Karpas-422 (cell line): ENCODE data around the gene F3. TPM values are rescaled to one million over a fixed set of nuclear protein-coding genes. Genes with fewer than 3 reads are reported as not detected.

Experiments
- DNase-seq: peaks from one replicate; pipeline ENCODE4 v3.0.0-alpha.2; 2015
- H2AFZ ChIP-seq: fragments of 200-600 bp; sonication (generic); 2 replicates; pipeline ENCODE4 v1.6.1; 2014; ENCODE audit warnings: antibody characterized with exemption, low read length, mixed read lengths
- H3K27ac ChIP-seq: fragments of 200-600 bp; sonication (generic); 2 replicates; pipeline ENCODE4 v1.5.1; 2014; ENCODE audit warnings: mild to moderate bottlenecking, low read length, moderate library complexity
- H3K27me3 ChIP-seq: fragments of 200-600 bp; sonication (generic); 2 replicates; pipeline ENCODE4 v1.6.1; 2014; ENCODE audit warnings: low read length, mixed read lengths
- H3K36me3 ChIP-seq: fragments of 200-600 bp; sonication (generic); 2 replicates; pipeline ENCODE4 v1.6.1; 2014; ENCODE audit warnings: low read length, mixed read lengths; ENCODE audit not compliant: insufficient read depth
- H3K4me1 ChIP-seq: fragments of 200-600 bp; sonication (generic); 2 replicates; pipeline ENCODE4 v1.6.1; 2014; ENCODE audit warnings: mild to moderate bottlenecking, low read length, mixed read lengths
- H3K4me2 ChIP-seq: fragments of 200-600 bp; sonication (generic); 2 replicates; pipeline ENCODE4 v1.6.1; 2014; ENCODE audit warnings: low read length, low read depth, mild to moderate bottlenecking; ENCODE audit not compliant: poor library complexity, severe bottlenecking
- H3K4me3 ChIP-seq: fragments of 200-600 bp; sonication (generic); 2 replicates; pipeline ENCODE4 v1.5.1; 2014; ENCODE audit warnings: mild to moderate bottlenecking, antibody characterized with exemption, low read length, mixed read lengths
- H3K79me2 ChIP-seq: fragments of 200-600 bp; sonication (generic); 2 replicates; pipeline ENCODE4 v1.6.1; 2014; ENCODE audit warnings: mild to moderate bottlenecking, low read length, mixed read lengths
- H3K9ac ChIP-seq: fragments of 200-600 bp; sonication (generic); 2 replicates; pipeline ENCODE4 v1.6.0; 2014; ENCODE audit warnings: low read length
- H3K9me2 ChIP-seq: fragments of 200-600 bp; sonication (generic), shearing (Covaris generic); replicated peaks from 2 replicates; pipeline ENCODE4 v1.6.0; 2014; ENCODE audit warnings: mild to moderate bottlenecking, low read length, moderate library complexity; ENCODE audit not compliant: insufficient read depth
- H3K9me3 ChIP-seq: fragments of 300-700, 200-600 bp; sonication (generic); 2 replicates; pipeline ENCODE4 v1.6.1; 2014; ENCODE audit warnings: low read length, mixed read lengths
- H4K20me1 ChIP-seq: fragments of 200-600 bp; sonication (generic); 2 replicates; pipeline ENCODE4 v1.6.1; 2014; ENCODE audit warnings: mild to moderate bottlenecking, antibody characterized with exemption, low read length, low read depth; ENCODE audit not compliant: insufficient read depth
- total RNA-seq: library from RNA; depleted of rRNA; stranded (reverse); fragments of >200 nt; shearing (Covaris generic); gene quantifications from 2 replicates; pipeline ENCODE4 v1.2.3, GENCODE V29; 2014; ENCODE audit warnings: low replicate concordance

The F3 gene
- total RNA-seq, 1 experiment from 2014 or later, result not detected

- Histone ChIP-seq H3K4me3 (no peak overlapping the region), H3K79me2 (no peaks in the 10 kb centered on the region), H3K4me1 (no peaks in the 10 kb centered on the region), H3K9me3 (no peaks in the 10 kb centered on the region), H4K20me1 (no peaks in the 10 kb centered on the region), H3K27me3 (no peaks in the 10 kb centered on the region), H3K4me2 (no peak overlapping the region), H3K9me2 (no peaks in the 10 kb centered on the region), H3K9ac (no peak overlapping the region), H3K36me3 (no peaks in the 10 kb centered on the region), H2AFZ (no peak overlapping the region), H3K27ac (no peak overlapping the region)
- no peak for DNase-seq
Measured at GRCh38 chr1:94539496-94539895, 2.1 kb downstream of the F3 start.

GRCh38 chr1:94538243-94538827 lies 3.2 kb downstream of the F3 start:
- Histone ChIP-seq H3K79me2 (no peaks in the 10 kb centered on the region), H3K9ac (no peak overlapping the region)

GRCh38 chr1:94537254-94537653 lies 4.3 kb downstream of the F3 start:
- Histone ChIP-seq H3K4me2 (no peak overlapping the region), H4K20me1 (no peaks in the 10 kb centered on the region), H2AFZ (no peak overlapping the region), H3K4me1 (no peaks in the 10 kb centered on the region), H3K27ac (no peak overlapping the region), H3K36me3 (no peaks in the 10 kb centered on the region), H3K4me3 (no peak overlapping the region), H3K9me3 (no peaks in the 10 kb centered on the region), H3K27me3 (no peaks in the 10 kb centered on the region), H3K9ac (no peak overlapping the region), H3K79me2 (no peaks in the 10 kb centered on the region), H3K9me2 (no peaks in the 10 kb centered on the region)
- no peak for DNase-seq

More at GRCh38 chr1:94538243-94538827, 3.2 kb downstream of the F3 start:
- Histone ChIP-seq H3K4me3 (no peak overlapping the region), H3K27ac (no peak overlapping the region), H3K4me1 (no peaks in the 10 kb centered on the region), H2AFZ (no peak overlapping the region), H4K20me1 (no peaks in the 10 kb centered on the region), H3K27me3 (no peaks in the 10 kb centered on the region), H3K9me3 (no peaks in the 10 kb centered on the region), H3K36me3 (no peaks in the 10 kb centered on the region), H3K9me2 (no peaks in the 10 kb centered on the region), H3K4me2 (no peak overlapping the region)
- DNase-seq, result no peak

- no peaks in the 10 kb centered on the region for H3K79me2 ChIP-seq
- H3K4me3 ChIP-seq, result no peak overlapping the region
- H3K9me2 ChIP-seq, result no peaks in the 10 kb centered on the region
- H3K36me3 ChIP-seq, result no peaks in the 10 kb centered on the region
- H3K4me2 ChIP-seq, result no peak overlapping the region
- no peak overlapping the region for H3K9ac ChIP-seq
- no peaks in the 10 kb centered on the region for H3K9me3 ChIP-seq
- no peaks in the 10 kb centered on the region for H3K4me1 ChIP-seq
- no peak for DNase-seq
- no peaks in the 10 kb centered on the region for H3K27me3 ChIP-seq
- no peaks in the 10 kb centered on the region for H4K20me1 ChIP-seq
- H2AFZ ChIP-seq, result no peak overlapping the region
- H3K27ac ChIP-seq, result no peak overlapping the region
Measured at GRCh38 chr1:94535879-94536278, 5.7 kb downstream of the F3 start.

- no peaks in the 10 kb centered on the region for H3K79me2 ChIP-seq
- no peak overlapping the region for H2AFZ ChIP-seq
- H3K4me3 ChIP-seq, result no peak overlapping the region
Measured at GRCh38 chr1:94535095-94535494, 6.5 kb downstream of the F3 start.

GRCh38 chr1:94532077-94532476 lies 9.5 kb downstream of the F3 start:
- no peak overlapping the region for H3K27ac ChIP-seq
- H3K36me3 ChIP-seq, result no peaks in the 10 kb centered on the region
- H3K9ac ChIP-seq, result no peak overlapping the region
- no peak overlapping the region for H3K4me2 ChIP-seq
- H4K20me1 ChIP-seq, result no peaks in the 10 kb centered on the region
- no peaks in the 10 kb centered on the region for H3K79me2 ChIP-seq
- H3K27me3 ChIP-seq, result no peaks in the 10 kb centered on the region
- H3K9me2 ChIP-seq, result no peaks in the 10 kb centered on the region
- H3K9me3 ChIP-seq, result no peaks in the 10 kb centered on the region
- H3K4me1 ChIP-seq, result no peaks in the 10 kb centered on the region
- no peak overlapping the region for H3K4me3 ChIP-seq
- H2AFZ ChIP-seq, result no peak overlapping the region
- no peak for DNase-seq

More at GRCh38 chr1:94535095-94535494, 6.5 kb downstream of the F3 start:
- H3K27ac ChIP-seq, result no peak overlapping the region
- no peaks in the 10 kb centered on the region for H4K20me1 ChIP-seq
- H3K4me1 ChIP-seq, result no peaks in the 10 kb centered on the region
- DNase-seq, result no peak
- H3K9me3 ChIP-seq, result no peaks in the 10 kb centered on the region
- H3K9ac ChIP-seq, result no peak overlapping the region
- H3K36me3 ChIP-seq, result no peaks in the 10 kb centered on the region
- H3K4me2 ChIP-seq, result no peak overlapping the region
- no peaks in the 10 kb centered on the region for H3K9me2 ChIP-seq
- H3K27me3 ChIP-seq, result no peaks in the 10 kb centered on the region

GRCh38 chr1:94531664-94532063 lies 9.9 kb downstream of the F3 start:
- H4K20me1 ChIP-seq, result no peaks in the 10 kb centered on the region
- H3K4me3 ChIP-seq, result no peak overlapping the region
- H3K36me3 ChIP-seq, result no peaks in the 10 kb centered on the region
- no peaks in the 10 kb centered on the region for H3K9me3 ChIP-seq
- H3K27ac ChIP-seq, result no peak overlapping the region
- no peak overlapping the region for H2AFZ ChIP-seq
- no peaks in the 10 kb centered on the region for H3K79me2 ChIP-seq
- H3K27me3 ChIP-seq, result no peaks in the 10 kb centered on the region
- H3K9ac ChIP-seq, result no peak overlapping the region
- no peak overlapping the region for H3K4me2 ChIP-seq
- no peaks in the 10 kb centered on the region for H3K9me2 ChIP-seq
- no peak for DNase-seq
- no peaks in the 10 kb centered on the region for H3K4me1 ChIP-seq

- Histone ChIP-seq H3K27ac (no peak overlapping the region), H3K4me2 (no peak overlapping the region), H3K9me3 (no peaks in the 10 kb centered on the region), H3K36me3 (no peaks in the 10 kb centered on the region), H3K79me2 (no peaks in the 10 kb centered on the region), H4K20me1 (no peaks in the 10 kb centered on the region), H3K4me3 (no peak overlapping the region), H3K27me3 (no peaks in the 10 kb centered on the region), H2AFZ (no peak overlapping the region), H3K9me2 (no peaks in the 10 kb centered on the region), H3K9ac (no peak overlapping the region), H3K4me1 (no peaks in the 10 kb centered on the region)
- no peak for DNase-seq
Measured at GRCh38 chr1:94530373-94530878, 11.1 kb downstream of the F3 start.
